Stimulated activated CD8-positive, alpha-beta memory T cell treated with anti-CD3 and anti-CD28 coated beads, Interleukin-7, amount 100 ng/mL, for 24 hours (primary cell): ENCODE measurements around the gene TMEM63B.
"Not testable (repeated sequence)": the region's sequence is repeated elsewhere in the genome, so short reads cannot be mapped to it uniquely, and the experiment has no call there.

ENCODE experiments used
- DNase-seq: peaks from one replicate; pipeline ENCODE4 v3.0.0-alpha.2; 2020; ENCODE audit warnings: low read depth

Gene TMEM63B

DNA sequence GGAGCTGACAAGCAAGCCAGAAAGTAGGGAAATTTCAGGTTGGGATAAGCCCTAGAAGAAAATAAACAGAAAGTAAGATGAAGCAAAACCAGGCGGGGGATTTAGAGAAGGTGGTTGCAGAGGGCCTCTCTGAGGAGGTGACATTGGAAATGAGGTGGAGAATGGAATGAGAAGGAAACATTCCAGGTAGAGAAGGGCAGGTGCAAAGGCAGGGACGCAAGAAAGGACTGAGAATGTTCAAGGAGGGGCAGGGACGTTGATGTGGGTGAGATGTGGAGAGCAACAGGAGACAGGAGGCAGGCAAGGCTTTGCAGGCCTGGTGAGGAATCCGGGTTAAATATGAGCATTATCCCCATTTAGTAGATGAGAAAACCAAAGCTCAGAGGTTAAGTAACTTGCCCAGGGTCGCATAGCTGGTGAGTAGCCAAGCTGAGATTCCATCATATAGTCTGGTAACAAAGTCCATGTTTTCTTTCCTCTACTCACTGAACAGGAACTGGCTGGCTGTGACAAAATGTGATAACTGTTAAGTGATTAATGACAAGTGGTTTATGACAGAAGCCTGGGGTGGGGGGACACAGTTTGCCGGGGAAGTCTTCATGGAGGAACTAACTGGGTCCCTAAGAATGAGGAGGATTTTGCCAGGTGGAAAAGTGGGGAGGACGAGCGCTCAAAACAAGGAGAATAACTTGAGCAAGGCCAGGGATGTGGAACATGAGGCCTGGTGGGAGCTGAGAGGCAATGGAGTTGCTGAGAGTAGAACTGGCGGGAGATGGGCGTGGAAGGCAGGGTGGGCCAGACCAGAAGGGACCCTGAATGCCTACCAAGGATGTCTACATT lies 32.7 kb upstream of the TMEM63B start:
- DNase-seq, result no peak

DNA sequence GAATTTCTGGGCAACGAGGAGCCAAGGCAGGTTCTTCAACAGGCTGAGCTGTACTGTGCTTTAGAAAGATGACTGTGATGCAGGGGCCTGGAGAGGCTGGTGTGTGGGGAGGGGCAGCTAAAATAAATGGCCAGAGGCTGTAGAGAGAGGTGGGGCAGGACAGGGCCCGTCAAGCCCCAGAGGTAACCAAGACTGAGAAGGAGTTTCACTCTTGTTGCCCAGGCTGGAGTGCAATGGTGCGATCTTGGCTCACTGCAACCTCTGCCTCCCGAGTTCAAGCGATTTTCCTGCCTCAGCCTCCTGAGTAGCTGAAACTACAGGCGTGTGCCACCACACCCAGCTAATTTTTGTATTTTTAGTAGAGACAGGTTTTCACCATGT lies 32.1 kb upstream of the TMEM63B start:
- DNase-seq, result not testable (repeated sequence)

DNA sequence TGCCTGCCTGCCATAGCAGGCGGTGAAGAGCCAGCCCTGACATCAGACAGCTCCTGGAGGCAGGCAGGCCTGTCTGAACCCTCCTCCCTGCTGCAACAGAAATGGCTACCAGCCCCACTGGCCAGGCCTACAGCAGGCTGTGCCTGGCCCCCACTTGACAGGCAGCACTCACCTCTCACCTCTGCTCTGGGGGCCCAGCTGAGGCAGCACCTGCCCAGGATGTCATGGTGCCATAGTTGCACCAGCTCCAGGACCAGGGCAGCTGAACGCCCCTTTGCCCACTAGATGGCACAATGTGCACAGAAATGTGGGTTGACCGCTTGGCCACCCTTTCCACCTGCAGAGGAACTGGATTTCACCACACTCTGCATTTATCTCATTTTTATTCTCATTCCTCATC lies 30.7 kb upstream of the TMEM63B start:
- peak; percentile 56 for DNase-seq

DNA sequence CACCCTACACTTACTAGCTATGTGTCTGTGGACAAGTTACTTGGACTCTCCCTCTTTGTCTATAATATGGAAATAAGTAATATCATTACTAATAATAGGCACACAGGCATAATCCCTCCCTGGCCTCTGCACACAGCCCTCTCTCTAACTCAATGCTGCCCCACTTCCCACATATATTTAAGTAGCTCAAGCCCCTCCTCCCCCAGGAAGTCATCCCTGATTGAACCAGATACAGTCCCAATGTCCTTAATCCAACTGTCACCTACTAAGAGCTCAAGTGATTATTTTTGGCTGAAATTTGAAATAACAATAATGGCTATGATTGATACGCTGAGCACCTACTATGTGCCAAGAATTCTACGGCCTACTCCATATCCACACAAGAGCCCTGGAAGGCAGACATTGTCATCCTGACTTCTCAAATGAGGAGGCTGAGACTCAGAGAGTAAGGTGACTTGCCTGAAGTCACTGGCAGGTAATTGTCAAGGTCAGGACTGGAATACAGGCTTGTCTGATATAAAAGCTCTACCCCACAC lies 29.5 kb upstream of the TMEM63B start:
- no peak for DNase-seq

DNA sequence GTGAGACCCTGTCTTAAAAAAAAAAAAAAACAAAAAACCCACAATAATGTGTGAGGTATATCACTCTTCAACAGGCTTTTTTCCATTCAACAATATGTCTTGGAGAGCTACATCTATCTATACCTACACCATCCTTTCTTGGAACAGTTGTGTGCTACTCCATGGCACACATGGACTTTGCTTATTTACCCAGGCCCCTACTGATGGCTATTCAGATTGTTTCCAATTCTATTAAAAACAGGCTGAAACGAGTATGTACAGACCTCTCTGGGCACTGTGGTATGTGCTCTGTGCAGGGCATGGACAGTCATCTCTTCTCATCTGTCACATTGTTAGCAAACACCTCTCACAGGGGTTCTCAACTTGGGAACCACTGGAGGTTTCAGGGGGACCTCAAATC lies 28.2 kb upstream of the TMEM63B start:
- no peak for DNase-seq

DNA sequence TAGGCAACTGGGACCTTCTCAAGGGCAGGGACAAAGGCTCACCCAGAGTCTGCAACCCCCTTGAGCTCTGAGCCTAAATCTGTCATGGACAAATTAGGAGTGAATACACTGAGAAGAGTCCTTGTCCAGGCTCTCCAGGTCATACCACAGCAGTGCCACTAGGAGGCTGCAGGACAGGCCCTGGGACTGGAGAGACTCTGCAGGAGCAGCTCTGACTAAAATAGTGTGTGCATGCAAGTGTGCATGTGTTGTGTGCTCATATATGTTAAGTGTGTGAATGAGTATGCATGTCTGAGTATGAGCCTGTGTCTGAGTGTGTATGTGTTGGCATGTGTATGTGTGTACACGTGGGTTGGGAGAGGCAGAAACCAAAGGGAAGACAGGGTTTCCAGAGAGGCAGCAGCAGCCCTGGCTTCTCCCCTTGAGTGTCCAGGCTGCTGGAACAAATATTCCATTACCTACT lies 27.2 kb upstream of the TMEM63B start:
- DNase-seq, result no peak

DNA sequence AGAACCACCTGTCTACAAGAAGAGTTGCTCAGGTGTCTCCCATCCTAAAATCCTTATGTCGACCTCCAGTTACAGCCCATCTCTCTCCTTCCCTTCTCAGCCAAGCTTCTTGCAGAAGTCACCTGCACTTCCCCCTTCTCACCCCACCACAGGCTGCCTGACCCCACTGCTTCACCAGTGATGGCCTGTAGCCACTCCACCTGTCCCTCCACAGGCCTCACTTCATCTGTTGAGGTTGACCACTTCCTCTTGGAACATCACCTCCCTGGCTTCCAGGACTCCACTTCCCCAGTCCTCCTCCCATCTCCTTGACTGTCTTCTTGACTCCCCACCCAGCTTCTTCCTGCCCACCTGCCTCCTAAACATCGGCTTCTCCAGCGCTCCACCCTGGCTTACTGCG lies 25.5 kb upstream of the TMEM63B start:
- DNase-seq, result no peak

DNA sequence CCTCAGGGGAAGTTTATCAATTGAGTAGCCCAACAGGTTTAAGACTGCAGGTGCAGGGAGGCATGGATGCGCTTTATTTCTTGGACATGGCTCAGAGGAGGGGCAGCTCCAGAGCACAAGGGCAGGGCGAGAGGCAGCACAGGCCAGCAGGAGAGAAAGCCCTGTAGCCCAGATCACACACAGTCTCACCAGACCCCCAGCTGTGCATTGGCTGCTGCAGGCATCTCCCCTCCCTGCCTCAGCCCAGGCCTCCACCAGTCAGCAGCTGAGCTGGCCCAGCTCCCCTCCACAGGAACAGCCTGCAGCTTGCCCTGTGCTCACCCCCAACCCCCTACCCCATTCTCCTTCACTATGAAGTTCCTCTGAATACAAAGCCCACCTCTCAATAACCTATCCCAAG lies 24.8 kb upstream of the TMEM63B start:
- DNase-seq, result no peak

DNA sequence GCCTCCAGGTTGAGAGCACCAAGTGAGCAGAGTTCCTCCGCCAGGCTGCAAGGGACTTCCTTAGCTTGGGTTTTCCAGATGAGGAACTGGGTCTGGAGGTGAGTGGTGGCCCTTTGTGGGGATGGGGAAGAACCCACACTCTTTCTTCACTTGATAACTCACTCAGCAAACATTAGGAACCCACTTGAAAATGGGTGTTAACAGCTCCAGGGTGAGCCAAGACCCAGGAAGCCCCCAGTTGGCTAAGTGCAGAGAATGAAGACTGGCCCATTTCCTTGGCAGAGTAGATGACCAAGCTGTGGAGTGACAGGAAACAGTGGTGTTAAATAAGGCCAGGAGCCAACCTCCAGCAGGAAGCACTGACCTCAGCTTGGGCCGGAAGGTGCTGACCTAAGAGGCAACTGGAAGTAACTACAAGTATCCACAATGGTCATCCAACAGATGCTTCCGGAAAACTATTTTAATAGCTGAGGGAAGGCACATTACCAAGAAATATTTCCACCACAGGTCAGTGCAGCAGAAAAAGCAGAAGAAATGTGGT lies 22.8 kb upstream of the TMEM63B start:
- DNase-seq, result no peak

DNA sequence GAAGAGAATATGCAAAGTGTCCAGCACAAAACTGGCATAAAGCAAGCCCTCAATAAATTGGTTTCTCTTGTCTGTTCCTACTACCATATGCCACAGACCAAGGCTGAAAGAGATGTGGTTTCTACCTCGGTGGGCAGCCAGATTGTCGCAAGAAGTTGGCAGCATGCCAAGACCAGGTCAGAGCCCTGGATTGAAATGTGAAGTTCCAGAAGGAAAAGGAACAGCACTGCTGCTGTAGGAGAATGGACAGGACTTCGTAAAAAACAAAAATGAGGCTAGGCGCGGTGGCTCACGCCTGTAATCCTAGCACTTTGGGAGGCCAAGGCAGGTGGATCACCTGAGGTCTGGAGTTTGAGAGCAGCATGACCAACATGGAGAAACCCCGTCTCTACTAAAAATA lies 22.2 kb upstream of the TMEM63B start:
- DNase-seq, result no peak

DNA sequence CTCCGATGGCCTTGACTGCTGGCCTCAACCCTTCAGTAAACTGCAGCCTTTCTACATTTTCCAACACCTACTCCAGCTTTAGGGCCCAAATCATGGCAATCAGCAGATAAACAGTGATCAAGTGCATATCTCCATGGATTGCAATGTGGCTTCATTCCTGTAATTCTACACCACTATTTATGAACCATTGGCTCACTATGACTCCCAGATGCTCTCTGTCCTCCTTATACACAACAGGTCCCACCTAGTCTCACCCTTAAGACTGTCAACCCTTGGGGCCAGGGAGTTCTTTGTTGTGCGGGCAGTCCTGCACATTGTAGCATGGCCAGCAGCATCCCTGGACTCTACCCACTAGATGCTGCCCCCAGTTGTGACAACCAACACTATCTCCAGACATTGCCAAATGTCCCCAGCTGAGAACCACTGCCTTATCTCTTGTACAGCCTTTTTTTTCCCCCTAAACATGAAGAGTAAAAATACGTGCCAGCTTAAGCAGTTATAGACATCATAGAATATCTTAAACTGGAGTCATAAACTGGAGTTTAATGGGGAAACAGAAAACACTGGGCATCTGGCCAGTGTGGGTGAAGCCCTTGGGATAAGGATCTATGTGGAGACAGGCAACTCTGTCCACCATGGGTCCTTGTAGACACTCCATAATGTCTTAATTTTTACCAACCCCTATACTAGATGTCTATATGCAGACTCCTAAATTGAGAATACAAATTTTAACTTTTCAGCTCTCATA lies 21.2 kb upstream of the TMEM63B start:
- DNase-seq, result no peak

DNA sequence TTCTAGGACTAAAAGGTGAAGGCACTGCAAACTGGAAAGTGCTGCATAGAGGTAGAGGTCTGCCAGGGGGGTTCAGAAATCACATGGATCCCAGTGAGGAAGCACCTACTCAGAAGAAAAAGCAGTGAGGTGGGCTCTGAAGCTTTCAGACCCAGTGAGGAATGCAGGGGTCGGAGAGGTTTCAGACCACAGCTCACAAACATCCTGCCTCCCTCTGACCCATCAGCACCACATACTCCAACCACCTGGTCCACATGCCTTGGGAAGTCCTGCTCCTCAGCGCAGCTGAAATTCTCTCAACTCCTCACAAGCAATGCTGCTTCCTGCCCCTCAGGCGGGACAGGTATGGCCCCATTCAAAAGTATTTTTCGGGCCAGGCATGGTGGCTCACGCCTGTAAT lies 20.3 kb upstream of the TMEM63B start:
- DNase-seq, result no peak

DNA sequence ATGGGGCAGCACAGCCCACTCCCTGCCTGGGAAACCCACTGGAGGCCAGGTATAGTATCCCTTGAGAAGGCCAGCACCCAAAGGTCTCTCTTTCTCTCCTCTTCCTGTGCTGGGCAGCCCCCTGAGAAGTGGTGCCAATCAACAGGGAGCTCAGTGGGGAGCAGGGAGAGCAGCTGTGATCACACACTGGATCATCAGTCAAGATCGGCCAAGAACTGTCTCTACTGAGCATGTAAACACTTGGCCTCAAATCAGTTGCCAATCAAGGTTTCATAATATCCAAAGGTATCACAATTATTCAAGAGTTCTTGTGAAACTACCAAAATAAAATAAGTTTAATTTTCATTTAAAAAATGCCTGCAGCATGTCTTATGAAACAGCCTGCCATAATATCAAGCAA lies 18.9 kb upstream of the TMEM63B start:
- DNase-seq, result no peak

DNA sequence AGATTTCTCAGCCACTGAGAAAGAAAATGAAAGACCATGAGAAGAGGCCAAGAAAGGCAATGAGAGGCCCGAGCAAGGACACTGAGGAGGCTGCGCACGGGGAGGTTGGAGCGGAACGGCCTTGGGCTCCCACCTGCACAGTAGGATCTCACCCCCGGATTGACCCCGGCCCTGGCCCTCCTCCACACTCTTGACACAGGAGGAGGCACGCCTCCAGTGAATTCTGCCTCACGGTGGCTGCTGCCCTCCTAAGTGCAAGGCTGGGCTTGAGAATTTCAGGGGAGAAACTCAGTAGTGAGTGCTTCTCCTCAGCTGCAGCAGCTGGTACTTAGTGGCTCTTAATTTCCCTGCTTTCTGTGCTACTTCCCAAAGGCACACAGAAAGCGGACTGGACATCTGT lies 18.1 kb upstream of the TMEM63B start:
- DNase-seq, result no peak

DNA sequence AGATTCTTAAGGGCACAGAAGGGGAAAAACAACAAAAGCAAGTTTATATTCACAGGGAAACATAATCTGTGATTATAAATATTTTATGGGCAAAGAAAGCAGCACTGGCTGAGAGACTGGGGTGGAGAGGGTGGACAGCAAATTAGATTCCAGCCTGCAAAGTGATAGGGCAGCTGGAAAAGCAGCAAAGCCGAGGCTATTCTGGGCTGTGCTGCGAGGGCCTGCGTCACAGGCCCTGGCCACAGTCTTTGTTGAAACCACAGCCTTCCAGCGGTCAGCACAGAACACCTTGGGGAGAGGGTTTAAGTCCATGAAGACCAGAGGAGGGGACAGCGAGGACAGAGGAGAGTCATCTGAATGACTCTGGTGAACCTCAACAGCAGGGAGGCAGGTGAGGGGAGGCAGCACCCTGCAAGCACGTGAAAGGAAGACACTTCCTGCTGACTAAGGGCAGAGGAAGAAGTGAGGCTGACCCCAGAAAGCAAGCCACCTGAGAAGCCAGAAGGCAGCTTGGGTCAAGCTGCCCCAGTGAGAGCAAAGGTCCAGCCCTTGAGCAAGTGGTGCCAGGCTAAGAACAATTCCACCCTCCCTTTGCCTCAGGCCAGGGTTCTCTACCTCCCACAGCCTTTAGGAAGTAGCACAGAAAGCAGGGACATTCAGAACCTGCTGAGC lies 17.2 kb upstream of the TMEM63B start:
- no peak for DNase-seq

DNA sequence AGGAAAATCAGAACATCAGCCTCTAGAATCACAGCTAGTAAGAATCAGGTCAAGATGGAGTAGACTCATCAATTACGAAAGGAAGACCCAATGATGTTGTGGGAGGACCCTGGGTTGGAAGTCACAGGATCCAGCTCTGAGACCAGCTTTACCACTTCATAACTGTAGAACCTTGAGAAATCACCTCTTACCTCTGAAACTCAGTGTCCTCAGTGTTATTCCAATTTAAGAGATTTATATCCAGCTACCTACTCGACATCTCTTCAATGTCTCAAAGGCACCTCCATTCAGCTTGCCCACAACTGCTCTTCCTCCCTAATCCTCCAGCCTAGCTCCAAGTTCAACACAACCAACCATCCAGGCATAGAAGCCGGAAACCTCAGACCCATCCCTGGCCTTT lies 16.4 kb upstream of the TMEM63B start:
- DNase-seq, result no peak

DNA sequence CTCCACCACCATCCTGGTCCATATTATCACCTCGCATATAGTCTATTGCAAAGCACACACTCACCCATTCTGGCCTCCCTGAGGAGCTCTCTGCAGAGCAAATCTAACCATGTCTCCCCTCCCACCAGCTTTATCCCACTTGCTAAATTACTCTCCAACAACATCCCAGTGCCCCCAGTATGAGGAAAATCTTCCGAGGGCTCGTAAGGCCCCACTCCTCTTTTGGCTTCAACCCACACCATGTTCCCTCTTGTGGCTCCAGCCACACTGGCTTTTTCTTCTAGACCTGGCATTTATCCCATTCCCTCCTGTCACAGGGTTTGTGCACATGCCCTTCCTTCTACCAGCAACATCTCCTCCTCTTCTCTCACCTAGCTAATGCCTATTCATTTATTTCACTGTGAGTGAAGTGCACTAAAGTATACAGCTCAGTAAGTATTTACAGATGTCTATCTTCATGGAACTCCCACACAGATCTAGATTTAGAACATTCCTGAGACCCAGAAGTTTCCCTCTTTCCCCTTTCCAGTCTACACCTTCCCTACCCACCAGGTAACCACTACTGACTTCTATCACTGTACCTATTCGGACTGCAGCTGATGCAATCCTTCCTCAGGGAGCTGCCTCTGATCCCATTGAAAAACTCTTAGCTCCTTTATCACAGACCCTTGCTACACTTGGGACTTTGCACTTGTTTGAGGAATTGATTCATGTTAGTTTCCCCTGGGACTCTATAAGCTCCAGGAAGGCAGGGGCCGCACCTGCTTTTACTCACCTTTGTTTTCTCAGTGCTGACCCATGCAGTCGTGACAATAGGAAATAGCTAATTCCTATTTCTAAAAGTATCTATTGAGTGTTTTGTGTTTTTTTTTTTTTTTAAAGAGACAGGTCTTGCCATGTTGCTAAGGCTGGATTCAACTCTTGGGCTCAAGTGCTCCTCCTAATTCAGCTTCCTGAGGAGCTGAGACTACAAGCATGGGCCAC lies 15.6 kb upstream of the TMEM63B start:
- DNase-seq, result no peak

DNA sequence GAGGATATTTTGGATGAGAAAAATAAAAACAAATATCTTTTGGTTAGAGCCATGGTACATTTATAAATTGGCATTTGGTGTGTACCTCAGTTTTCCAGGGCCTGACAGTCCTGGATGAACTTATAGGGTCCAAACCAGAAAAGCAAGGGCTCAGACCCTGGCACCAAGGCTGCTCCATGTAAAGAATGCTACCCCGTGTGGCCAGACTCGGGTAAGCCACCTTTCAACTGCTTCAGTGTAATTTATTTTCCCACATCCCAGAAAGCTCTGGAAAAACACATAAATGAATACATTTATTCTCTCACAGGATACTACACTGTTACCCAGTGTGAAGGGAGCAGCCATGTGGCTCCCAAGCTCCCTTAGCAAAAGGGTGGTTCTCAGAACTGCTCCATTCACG lies 13.9 kb upstream of the TMEM63B start:
- DNase-seq, result no peak

DNA sequence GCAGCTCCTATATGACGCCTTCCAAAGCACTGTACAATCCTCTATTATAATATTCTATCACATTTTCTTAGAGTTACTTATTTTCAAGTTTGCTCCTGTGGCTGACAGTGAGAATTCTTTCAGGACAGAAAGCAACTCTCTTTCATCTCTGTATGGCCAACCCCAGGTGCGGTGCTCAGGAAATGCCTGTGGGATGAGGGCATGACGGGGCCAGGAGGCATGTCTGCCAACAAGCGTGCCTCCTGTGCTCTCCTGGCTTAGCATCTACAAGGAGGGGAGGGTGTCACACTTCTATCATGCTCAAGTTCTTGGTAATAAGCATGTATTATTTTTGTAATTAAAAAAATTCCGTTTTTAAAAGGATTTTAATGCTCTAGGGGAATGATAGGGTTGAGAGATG lies 11.5 kb upstream of the TMEM63B start:
- no peak for DNase-seq

DNA sequence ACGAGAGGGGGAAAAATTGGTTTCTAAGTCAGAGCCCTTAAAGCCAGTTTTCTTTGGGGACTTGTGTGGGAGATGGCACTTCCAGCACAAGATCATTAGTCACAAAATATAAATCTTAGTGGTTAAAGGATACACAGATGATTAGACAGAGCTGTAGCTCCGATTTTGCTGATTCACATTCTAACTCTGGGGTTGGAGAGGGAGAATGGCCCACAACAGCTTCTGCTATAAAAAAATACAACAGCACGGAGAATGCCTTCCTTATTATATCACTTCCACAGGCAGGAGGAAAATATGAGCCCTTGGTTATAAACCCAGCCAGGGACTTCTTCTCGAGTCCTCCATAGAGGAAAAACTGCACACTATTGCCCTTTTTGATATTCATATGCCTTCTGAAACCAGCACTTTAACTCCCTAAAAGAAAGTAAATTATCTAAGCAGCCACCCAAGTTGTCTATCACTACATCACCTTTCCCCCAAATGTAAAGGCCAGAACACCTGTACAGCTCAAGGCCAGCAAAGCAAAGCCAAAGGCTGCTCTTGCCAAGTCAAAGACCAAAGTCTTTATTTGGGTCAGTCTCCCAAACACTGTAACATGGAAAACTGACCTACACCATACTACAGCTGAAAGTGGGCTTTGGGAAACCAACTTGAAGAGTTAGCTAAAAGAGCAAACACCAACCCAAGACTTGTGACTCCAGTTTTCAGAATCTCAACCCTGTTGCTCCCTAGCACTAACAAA lies 10.5 kb upstream of the TMEM63B start:
- DNase-seq, result no peak
